Measurements from ENCODE around the gene TNFSF18.

- TF ChIP-seq CTCF (IDR thresholded peaks at IDR 0.05): no peak
- no peak for TF ChIP-seq POLR2A (IDR thresholded peaks at IDR 0.05)
Measured at GRCh38 chr1:173038875-173039554, 11.7 kb downstream of the TNFSF18 start.
